ENCODE measurements around the gene AHCYL2.

GRCh38 chr7:129439963-129440625 is 215.3 kb downstream of the AHCYL2 start:
- TF ChIP-seq CTCF (IDR thresholded peaks at IDR 0.05; ENCODE audit: insufficient read depth, low read length): no peak
- no peak for TF ChIP-seq POLR2AphosphoS5 (IDR thresholded peaks at IDR 0.05; ENCODE audit: low read depth)
- no peak for TF ChIP-seq REST (IDR thresholded peaks at IDR 0.05; ENCODE audit: insufficient replicate concordance, low read depth)
- TF ChIP-seq GABPA (IDR thresholded peaks at IDR 0.05; ENCODE audit: low read depth): no peak
